Ishikawa (cell line): Measurements from ENCODE around the gene ADCY2.

ENCODE experiments used
- EGR1 ChIP-seq: IDR thresholded peaks from 2 replicates; pipeline ENCODE4 v1.6.1; 2012
- EP300 ChIP-seq: IDR thresholded peaks from 2 replicates; pipeline ENCODE4 v1.6.1; 2012; ENCODE audit warnings: borderline replicate concordance
- MAX ChIP-seq: IDR thresholded peaks from 2 replicates; pipeline ENCODE4 v1.6.1; 2012
- RAD21 ChIP-seq: IDR thresholded peaks from 2 replicates; pipeline ENCODE4 v1.6.1; 2012; ENCODE audit warnings: low read depth
- TAF1 ChIP-seq: IDR thresholded peaks from 2 replicates; pipeline ENCODE4 v1.6.1; 2012; ENCODE audit warnings: low read depth, mild to moderate bottlenecking
- TCF12 ChIP-seq: IDR thresholded peaks from 2 replicates; pipeline ENCODE4 v1.6.1; 2012; ENCODE audit warnings: low read depth
- YY1 ChIP-seq: IDR thresholded peaks from 2 replicates; pipeline ENCODE4 v1.6.1; 2012; ENCODE audit warnings: low read depth
- ZBTB7A ChIP-seq: IDR thresholded peaks from 2 replicates; pipeline ENCODE4 v1.6.1; 2012; ENCODE audit warnings: low read depth

GRCh38 chr5:7638456-7638855, 242.5 kb downstream of the ADCY2 start:
- TF ChIP-seq YY1 (no peak), RAD21 (no peak), ZBTB7A (no peak), EGR1 (no peak), TCF12 (no peak), TAF1 (no peak), EP300 (no peak), MAX (no peak)
